Muscle layer of colon (tissue), 2 donors: ENCODE data around the gene COL4A1.
A peak's percentile ranks its signal among the peaks of the same experiment; 100 is the strongest.

Source experiments
- H3K27ac ChIP-seq: one replicate; pipeline ENCODE4 v1.7.0; 2013; ENCODE audit warnings: low read depth, mild to moderate bottlenecking, low read length, moderate library complexity
- H3K27me3 ChIP-seq, 2 donors: one replicate each; pipeline ENCODE4 v1.7.0; 2013; ENCODE audit warnings: low read length in 2 of 2, mild to moderate bottlenecking in 2 of 2; ENCODE audit not compliant: insufficient read depth in 2 of 2, control insufficient read depth in 1 of 2
- H3K36me3 ChIP-seq: one replicate; pipeline ENCODE4 v1.7.0; 2013; ENCODE audit warnings: mild to moderate bottlenecking, low read length; ENCODE audit not compliant: insufficient read depth
- H3K4me1 ChIP-seq: one replicate; pipeline ENCODE4 v1.7.0; 2013; ENCODE audit warnings: mild to moderate bottlenecking, low read length; ENCODE audit not compliant: insufficient read depth
- H3K4me3 ChIP-seq, 2 donors: one replicate each; pipeline ENCODE4 v1.7.0; 2013; ENCODE audit warnings: low read length in 2 of 2, low read depth in 1 of 2, mild to moderate bottlenecking in 1 of 2, moderate library complexity in 1 of 2
- H3K9ac ChIP-seq: one replicate; pipeline ENCODE4 v1.7.0; 2013; ENCODE audit warnings: low read length
- H3K9me3 ChIP-seq: one replicate; pipeline ENCODE4 v1.7.0; 2013; ENCODE audit warnings: mild to moderate bottlenecking, low read length
- donor health status: abdominal sarcoma.
- donor health status: Adenocarcinoma of cecum.

Gene COL4A1

DNA sequence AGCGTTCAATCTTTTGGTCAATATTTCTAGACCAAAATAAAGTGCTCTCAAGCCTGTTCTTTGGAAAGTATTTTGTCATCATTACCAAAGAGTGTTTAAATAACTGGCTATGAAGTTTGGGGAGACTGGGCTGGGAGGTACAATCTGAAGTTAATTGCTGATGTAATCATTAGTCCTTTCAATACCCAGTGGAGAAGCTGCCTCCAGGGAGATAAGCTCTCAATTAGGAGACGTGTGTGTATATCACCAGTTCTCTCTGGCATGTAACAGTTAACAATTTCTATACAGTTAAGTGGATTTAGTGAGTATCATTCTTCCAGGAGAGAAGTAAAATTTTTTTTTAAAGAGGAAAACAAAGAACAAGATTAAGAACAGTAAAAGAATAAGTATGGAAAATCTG is 1.4 kb downstream of the COL4A1 start:
- H3K9me3 ChIP-seq = no peaks in the 10 kb centered on the region
- H3K4me3 ChIP-seq = peak overlapping the region; percentile 79 to 81
- peaks cover 55% of the 10 kb centered on the region for H3K4me1 ChIP-seq
- H3K27me3 ChIP-seq = no peaks in the 10 kb centered on the region
- H3K36me3 ChIP-seq = peaks cover 6% of the 10 kb centered on the region
- H3K9ac ChIP-seq = peak overlapping the region; percentile 77
- H3K27ac ChIP-seq = peak overlapping the region; percentile 96

- Histone ChIP-seq H3K9me3 (no peaks in the 10 kb centered on the region), H3K36me3 (peaks cover 3% of the 10 kb centered on the region), H3K4me1 (peaks cover 56% of the 10 kb centered on the region), H3K9ac (peak overlapping the region; percentile 77), H3K27me3 (no peaks in the 10 kb centered on the region), H3K27ac (peak overlapping the region; percentile 96), H3K4me3 (peak overlapping the region; percentile 79 to 81)
These were observed 2.0 kb downstream of the COL4A1 start for GRCh38 chr13:110305001-110305400.

DNA sequence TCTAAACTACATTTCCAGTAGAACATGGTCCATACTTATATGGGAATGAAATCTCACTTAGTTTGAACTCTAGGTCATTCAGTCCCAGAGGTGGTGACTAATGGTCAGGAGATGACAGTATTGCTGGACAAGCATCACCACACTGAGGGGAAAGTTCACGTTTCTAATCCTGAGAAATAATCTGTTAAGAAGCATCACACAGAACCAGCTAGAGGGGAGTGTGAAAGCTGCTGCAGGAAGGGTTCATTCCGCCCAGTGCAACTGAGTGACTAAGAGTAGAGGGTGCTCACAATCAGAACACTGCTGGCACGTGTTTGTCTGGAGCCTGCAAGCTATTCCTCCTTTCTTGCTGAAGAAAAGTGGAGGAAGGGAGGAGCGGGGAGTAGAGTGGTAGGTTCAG is 2.7 kb downstream of the COL4A1 start:
- H3K27ac ChIP-seq = peak overlapping the region; percentile 96
- peak overlapping the region in 1 of 2 donors; percentile 79 for H3K4me3 ChIP-seq

DNA sequence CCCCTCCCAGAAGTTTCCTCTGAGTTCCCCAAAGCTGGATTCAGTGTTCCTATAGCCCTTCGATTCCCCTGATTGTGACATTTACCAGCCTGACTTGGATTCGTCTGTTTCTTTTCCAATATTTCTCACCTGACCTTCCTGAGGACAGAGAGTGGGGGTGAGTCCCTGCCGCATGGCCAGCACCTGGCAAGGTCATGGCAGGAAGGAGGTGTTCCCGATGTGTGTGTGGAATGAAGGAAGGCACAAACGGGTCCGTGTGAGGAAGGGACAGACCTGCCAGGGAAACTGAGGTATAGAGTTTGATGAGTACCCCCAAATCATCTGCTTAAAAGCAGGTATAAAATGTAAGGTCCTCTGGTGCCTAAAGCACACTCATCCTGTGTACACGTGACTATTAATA is 3.3 kb downstream of the COL4A1 start:
- Histone ChIP-seq H3K27me3 (no peaks in the 10 kb centered on the region), H3K4me3 (peak overlapping the region in 1 of 2 donors; percentile 79), H3K9ac (peak overlapping the region; percentile 77), H3K36me3 (no peaks in the 10 kb centered on the region), H3K27ac (peak overlapping the region; percentile 96), H3K4me1 (peaks cover 60% of the 10 kb centered on the region), H3K9me3 (no peaks in the 10 kb centered on the region)

More for the DNA sequence above, 2.7 kb downstream of the COL4A1 start:
- Histone ChIP-seq H3K27me3 (no peaks in the 10 kb centered on the region), H3K36me3 (no peaks in the 10 kb centered on the region), H3K4me1 (peaks cover 54% of the 10 kb centered on the region), H3K9ac (peak overlapping the region; percentile 77), H3K9me3 (no peaks in the 10 kb centered on the region)

GRCh38 chr13:110302997-110303396 is 4.0 kb downstream of the COL4A1 start:
- H3K4me3 ChIP-seq = no peak overlapping the region
- H3K27me3 ChIP-seq = no peaks in the 10 kb centered on the region
- H3K36me3 ChIP-seq = no peaks in the 10 kb centered on the region
- peak overlapping the region; percentile 96 for H3K27ac ChIP-seq
- no peaks in the 10 kb centered on the region for H3K9me3 ChIP-seq
- H3K9ac ChIP-seq = peak overlapping the region; percentile 77
- H3K4me1 ChIP-seq = peaks cover 67% of the 10 kb centered on the region

GRCh38 chr13:110301606-110302553 is 5.1 kb downstream of the COL4A1 start:
- Histone ChIP-seq H3K36me3 (no peaks in the 10 kb centered on the region), H3K9ac (peak overlapping the region; percentile 35), H3K4me3 (peak overlapping the region in 1 of 2 donors; percentile 33), H3K9me3 (no peaks in the 10 kb centered on the region), H3K27ac (peak overlapping the region; percentile 40), H3K27me3 (no peaks in the 10 kb centered on the region), H3K4me1 (peaks cover 74% of the 10 kb centered on the region)

DNA sequence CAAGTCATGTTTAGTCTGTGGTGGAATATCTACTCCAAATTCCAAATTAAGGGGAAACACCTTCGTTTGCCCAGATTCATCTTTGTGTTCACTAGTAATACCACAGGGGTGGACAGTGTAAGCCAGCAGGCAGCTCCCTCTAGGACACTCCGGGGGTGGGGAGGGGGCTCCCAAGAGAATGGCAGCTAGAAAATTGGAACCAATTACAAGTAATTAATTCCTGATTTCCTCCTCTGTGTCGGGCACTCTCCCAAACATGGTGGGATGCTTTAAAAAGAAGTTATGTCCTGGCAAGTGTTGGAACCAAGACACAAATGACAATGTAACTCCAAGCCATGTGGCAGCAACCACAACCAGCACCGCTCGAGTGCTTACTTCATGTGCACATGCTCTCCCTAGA is 5.9 kb downstream of the COL4A1 start:
- Histone ChIP-seq H3K4me1 (peaks cover 82% of the 10 kb centered on the region), H3K9ac (no peak overlapping the region), H3K36me3 (no peaks in the 10 kb centered on the region), H3K4me3 (peak overlapping the region in 1 of 2 donors; percentile 33), H3K27me3 (no peaks in the 10 kb centered on the region), H3K27ac (peak overlapping the region; percentile 40), H3K9me3 (no peaks in the 10 kb centered on the region)

- H3K4me1 ChIP-seq = peaks cover 90% of the 10 kb centered on the region
- H3K27me3 ChIP-seq = no peaks in the 10 kb centered on the region
- no peak overlapping the region for H3K9ac ChIP-seq
- peak overlapping the region; percentile 40 for H3K27ac ChIP-seq
- H3K36me3 ChIP-seq = no peaks in the 10 kb centered on the region
- no peak overlapping the region for H3K4me3 ChIP-seq
- H3K9me3 ChIP-seq = no peaks in the 10 kb centered on the region
These were observed 6.7 kb downstream of the COL4A1 start for GRCh38 chr13:110300090-110300815.

DNA sequence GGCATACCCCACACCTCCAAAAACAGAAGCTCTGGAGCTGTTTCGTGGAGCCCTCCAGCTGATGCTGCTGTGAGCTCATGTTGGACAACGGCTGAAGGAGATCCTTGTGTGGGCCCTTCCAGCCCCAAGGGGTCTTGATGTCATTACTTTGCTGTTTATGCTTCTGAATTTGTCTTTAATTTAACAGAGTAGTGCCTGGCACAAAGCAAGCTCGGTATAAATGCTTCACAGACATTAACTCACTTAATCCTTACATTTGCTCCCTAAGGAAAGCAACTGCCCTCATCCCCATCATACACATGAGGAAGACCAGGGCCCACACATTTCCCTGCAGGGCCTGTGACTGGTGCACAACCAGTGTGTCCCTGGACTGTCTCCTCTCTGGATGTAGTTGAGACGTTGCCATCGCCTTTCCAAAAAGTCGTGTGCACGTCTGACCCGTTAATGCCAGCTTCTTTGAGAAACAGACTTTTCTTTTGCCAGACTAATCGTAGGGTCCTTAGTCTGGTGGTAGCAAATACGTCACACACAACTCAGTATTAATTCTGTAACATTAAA is 7.6 kb downstream of the COL4A1 start:
- H3K4me1 ChIP-seq = peaks cover 85% of the 10 kb centered on the region
- H3K36me3 ChIP-seq = no peaks in the 10 kb centered on the region
- peak overlapping the region; percentile 9 for H3K9ac ChIP-seq
- peak overlapping the region; percentile 81 for H3K27ac ChIP-seq
- H3K9me3 ChIP-seq = no peaks in the 10 kb centered on the region
- no peaks in the 10 kb centered on the region for H3K27me3 ChIP-seq
- H3K4me3 ChIP-seq = peak overlapping the region in 1 of 2 donors; percentile 49

DNA sequence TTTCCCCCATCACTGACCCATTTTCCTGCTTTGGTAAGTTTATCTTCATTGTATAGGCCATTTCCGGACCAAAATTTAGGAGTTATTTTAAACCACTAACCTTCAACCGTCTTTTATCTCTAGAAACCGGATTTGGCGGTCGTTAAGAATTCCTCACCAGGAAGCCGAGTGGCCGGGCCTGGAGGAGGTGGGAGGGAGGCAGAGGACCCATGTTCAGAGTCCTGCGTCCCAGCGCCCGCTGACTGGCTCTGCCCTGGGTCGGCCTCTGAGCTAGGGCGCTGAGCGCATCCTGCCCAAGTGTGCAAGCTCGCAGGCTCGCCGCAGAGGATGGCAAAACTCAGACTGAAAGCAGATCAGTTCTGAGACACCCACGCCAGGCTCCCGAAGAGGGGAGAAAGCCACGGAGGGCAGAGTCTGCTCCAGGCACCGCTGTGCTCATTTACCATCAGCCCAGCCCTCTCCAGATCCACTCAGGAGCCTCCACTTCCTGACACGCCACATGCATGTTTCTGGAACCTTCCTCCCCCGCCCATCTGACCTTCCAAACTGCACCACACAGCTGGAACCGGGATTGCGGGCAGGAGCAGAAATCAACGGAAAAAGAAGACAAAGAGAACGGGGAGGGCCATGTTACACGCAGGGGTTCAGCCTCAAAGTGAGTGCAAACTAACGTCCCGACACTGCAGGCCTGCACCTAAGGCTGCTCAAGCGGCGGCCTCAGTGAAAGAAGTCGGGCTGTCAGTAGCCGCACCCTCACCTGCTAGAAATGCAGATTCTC is 8.3 kb downstream of the COL4A1 start:
- Histone ChIP-seq H3K4me3 (peak overlapping the region in 1 of 2 donors; percentile 49), H3K36me3 (no peaks in the 10 kb centered on the region), H3K27ac (peak overlapping the region; percentile 81), H3K9me3 (no peaks in the 10 kb centered on the region), H3K27me3 (no peaks in the 10 kb centered on the region), H3K4me1 (peaks cover 85% of the 10 kb centered on the region), H3K9ac (peak overlapping the region; percentile 9)
